GM12878 (cell line): ENCODE data around the gene EPB42.

Experiments used
- ASH2L ChIP-seq: fragments of 300-600, 200-600 bp; sonication (generic); IDR thresholded peaks from 2 replicates; pipeline ENCODE4 v1.6.1; 2017; ENCODE audit warnings: low read depth, mild to moderate bottlenecking, borderline replicate concordance
- CBFB ChIP-seq: IDR thresholded peaks from 2 replicates; pipeline ENCODE4 v1.6.1; 2016; ENCODE audit warnings: antibody characterized with exemption, low read depth
- EZH2 ChIP-seq: IDR thresholded peaks from 2 replicates; pipeline ENCODE4 v1.6.1; 2012; ENCODE audit warnings: low read depth, mild to moderate bottlenecking, control low read depth, inconsistent platforms, low read length, borderline replicate concordance; ENCODE audit not compliant: control insufficient read depth
- POU2F2 ChIP-seq: IDR thresholded peaks from 3 replicates; pipeline ENCODE4 v1.6.1; 2011; ENCODE audit warnings: low read depth, mild to moderate bottlenecking, low read length, borderline replicate concordance
- SREBF2 ChIP-seq: IDR thresholded peaks from 2 replicates; pipeline ENCODE4 v1.6.1; 2012; ENCODE audit warnings: mild to moderate bottlenecking, low read length
- SUZ12 ChIP-seq: fragments of 200-600 bp; sonication (generic); IDR thresholded peaks from one replicate; pipeline ENCODE4 v1.6.1; 2018; ENCODE audit warnings: antibody characterized with exemption, mild to moderate bottlenecking; ENCODE audit not compliant: unreplicated experiment
- TF ChIP-seq, protein P1 (sequence below): IDR thresholded peaks from 2 replicates; pipeline ENCODE4 v1.6.1; 2012; ENCODE audit warnings: low read depth, low read length, improper control_type of control experiment

DNA sequence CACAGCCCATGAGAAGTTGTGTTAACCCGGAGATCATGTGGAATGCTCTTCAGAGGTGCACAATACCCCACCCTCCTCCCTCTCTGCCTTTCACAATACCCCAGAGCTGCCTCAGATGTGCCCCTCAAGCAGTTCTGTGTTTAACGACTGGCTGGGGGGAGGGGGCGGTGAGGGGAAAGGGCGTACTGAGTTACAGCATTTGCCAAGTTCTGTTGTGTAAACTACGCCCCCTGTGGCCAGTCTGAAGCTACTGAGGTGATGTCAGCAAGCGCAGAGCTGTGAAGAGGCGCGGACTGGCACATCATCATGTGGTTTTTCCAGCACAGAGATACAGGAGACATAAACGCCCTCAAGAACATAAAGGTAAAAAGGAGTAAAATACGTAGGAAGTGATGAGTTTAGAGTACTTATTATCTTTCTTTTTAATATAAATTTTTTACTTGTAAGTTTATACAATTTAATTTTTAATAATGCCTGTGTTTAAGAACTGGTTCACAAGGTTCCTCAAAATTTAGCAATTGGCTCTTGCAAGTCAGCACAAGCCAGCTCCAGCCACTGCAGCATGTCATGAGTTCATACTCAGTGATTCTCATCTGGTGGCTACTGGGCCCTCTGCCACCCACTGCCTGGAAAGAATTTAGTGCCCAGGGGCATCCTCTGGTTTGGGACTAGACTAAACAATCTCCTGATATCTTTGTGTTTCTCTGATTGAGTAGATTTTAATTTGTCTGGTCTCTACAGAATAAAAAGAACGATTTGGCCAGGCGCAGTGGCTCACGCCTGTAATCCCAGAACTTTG lies 1.7 kb downstream of the EPB42 start:
- TF ChIP-seq, protein P1, sequence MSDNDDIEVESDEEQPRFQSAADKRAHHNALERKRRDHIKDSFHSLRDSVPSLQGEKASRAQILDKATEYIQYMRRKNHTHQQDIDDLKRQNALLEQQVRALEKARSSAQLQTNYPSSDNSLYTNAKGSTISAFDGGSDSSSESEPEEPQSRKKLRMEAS = no peak
- TF ChIP-seq SUZ12 = no peak
- no peak for TF ChIP-seq POU2F2
- TF ChIP-seq EZH2 = no peak
- no peak for TF ChIP-seq SREBF2
- TF ChIP-seq ASH2L = no peak
- no peak for TF ChIP-seq CBFB
